ENCODE measurements around the gene UQCRC2. TPM values are rescaled to one million over a fixed set of nuclear protein-coding genes. Genes with fewer than 3 reads are reported as not detected.

Gene UQCRC2
- total and polyA plus RNA-seq, 7 donors, result 288 to 716 (median 434) TPM

DNA sequence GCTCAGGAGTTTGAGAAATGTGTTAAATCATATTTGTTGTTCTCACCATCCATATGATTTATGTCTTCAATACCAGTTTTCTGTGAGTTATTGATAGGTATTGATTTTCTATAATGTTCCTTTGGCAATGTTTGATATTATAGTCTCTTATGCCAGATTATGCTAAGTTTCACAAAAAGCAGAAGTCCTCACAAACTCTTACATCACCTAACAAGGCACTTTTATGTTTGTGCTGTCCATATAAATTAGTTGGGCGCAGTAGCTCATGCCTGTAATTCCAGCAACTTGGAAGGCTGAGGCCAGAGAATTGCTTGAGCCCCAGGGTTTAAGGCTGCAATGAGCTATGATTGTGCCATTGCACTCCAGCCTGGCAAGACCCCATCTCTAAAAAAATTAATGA, 12.6 kb upstream of the UQCRC2 start:
- TF ChIP-seq, protein P1, sequence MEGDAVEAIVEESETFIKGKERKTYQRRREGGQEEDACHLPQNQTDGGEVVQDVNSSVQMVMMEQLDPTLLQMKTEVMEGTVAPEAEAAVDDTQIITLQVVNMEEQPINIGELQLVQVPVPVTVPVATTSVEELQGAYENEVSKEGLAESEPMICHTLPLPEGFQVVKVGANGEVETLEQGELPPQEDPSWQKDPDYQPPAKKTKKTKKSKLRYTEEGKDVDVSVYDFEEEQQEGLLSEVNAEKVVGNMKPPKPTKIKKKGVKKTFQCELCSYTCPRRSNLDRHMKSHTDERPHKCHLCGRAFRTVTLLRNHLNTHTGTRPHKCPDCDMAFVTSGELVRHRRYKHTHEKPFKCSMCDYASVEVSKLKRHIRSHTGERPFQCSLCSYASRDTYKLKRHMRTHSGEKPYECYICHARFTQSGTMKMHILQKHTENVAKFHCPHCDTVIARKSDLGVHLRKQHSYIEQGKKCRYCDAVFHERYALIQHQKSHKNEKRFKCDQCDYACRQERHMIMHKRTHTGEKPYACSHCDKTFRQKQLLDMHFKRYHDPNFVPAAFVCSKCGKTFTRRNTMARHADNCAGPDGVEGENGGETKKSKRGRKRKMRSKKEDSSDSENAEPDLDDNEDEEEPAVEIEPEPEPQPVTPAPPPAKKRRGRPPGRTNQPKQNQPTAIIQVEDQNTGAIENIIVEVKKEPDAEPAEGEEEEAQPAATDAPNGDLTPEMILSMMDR (IDR thresholded peaks at IDR 0.05), result no peak
- H3K4me1 ChIP-seq, result no peaks in the 10 kb centered on the region
- intact Hi-C loops (cut with DNase I), result no loop called here
- DNase-seq (no peak), ATAC-seq (no peak)
- H3K27ac ChIP-seq, result no peak overlapping the region
- H3K4me3 ChIP-seq, result no peak overlapping the region
- H3K27me3 ChIP-seq (ENCODE audit: insufficient read depth in 3 of 3, low read length in 2 of 3), result no peaks in the 10 kb centered on the region
- H3K9me3 ChIP-seq, result no peaks in the 10 kb centered on the region
- no peaks in the 10 kb centered on the region for H3K36me3 ChIP-seq (ENCODE audit: insufficient read depth in 1 of 2, low read depth in 1 of 2)
- 92 to 100% (median 93%) methylated on average over 1 of the region's 1 CpG for WGBS, 3 donors

DNA sequence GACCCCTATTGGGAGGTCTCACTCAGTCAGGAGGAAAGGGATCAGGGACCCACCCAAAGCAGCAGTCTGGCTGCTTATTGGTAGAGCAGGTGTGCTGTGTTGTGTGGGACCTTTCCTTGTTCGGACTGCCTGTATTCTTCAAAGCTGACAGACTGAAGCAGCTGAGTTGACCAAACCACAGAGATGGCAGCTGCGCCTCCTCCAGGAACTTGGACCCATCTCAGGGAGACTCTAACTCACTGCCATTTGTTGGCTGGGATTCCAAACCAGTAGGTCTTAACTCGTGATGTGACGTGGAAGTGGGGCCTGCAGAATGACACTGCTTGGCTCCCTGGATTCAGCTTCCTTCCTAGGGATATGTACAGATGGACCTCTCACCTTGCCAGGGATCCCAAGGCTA, 9.6 kb upstream of the UQCRC2 start:
- Histone ChIP-seq H3K27ac (no peak overlapping the region), H3K9me3 (no peaks in the 10 kb centered on the region), H3K4me1 (no peaks in the 10 kb centered on the region), H3K27me3 (ENCODE audit: insufficient read depth in 3 of 3, low read length in 2 of 3) (no peaks in the 10 kb centered on the region), H3K4me3 (no peak overlapping the region), H3K36me3 (ENCODE audit: insufficient read depth in 1 of 2, low read depth in 1 of 2) (no peaks in the 10 kb centered on the region)
- TF ChIP-seq, protein P1 (IDR thresholded peaks at IDR 0.05), result no peak
- DNase-seq (no peak), ATAC-seq (no peak)
- intact Hi-C loops (cut with DNase I), result no loop called here
- 74 to 80% (median 79%) methylated on average over 4 of the region's 4 CpGs for WGBS, 3 donors

DNA sequence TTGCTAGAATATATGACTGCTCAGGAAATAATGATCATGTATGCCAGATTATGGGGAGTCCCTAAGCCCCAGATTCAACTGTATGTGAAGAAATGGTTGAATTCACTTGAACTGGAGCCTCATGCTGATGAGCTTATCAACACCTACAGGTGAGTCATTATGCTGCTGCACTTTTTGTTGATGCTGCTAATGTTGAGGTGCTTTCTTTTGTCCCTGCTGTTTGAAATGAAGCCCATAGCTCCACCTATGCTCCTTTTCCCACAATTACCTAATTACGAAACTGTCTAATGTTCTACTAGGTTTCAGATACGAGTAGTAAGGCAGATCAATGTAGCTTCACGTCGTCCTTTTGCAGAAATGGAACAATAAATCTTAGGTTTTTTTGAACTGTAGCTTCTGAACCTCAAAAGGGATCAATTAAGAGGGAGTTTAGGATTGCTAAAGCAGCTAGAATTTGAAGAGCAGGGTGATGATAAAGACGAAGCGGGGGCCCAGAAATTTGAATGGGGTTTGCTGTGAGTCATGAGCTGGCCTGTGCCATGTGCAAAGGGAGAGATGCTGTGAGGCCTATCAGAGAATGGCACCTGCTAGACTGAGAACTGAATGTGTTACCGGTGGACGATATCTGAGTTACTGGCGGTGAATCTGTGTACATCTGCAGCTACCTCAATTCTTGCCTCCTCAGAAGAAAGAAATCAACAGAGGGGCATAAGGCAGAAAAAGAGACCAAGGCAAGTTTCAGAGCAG, 6.1 kb upstream of the UQCRC2 start:
- ATAC-seq (no peak), DNase-seq (no peak)
- Histone ChIP-seq H3K36me3 (ENCODE audit: insufficient read depth in 1 of 2, low read depth in 1 of 2) (no peaks in the 10 kb centered on the region), H3K27ac (no peak overlapping the region), H3K4me1 (peaks cover 16% of the 10 kb centered on the region), H3K9me3 (no peaks in the 10 kb centered on the region), H3K27me3 (ENCODE audit: insufficient read depth in 3 of 3, low read length in 2 of 3) (no peaks in the 10 kb centered on the region), H3K4me3 (no peak overlapping the region)
- TF ChIP-seq, protein P1 (IDR thresholded peaks at IDR 0.05), result no peak
- intact Hi-C loops (cut with DNase I), result no loop called here
- WGBS, 3 donors, result 78 to 84% (median 80%) methylated on average over 9 of the region's 9 CpGs

DNA sequence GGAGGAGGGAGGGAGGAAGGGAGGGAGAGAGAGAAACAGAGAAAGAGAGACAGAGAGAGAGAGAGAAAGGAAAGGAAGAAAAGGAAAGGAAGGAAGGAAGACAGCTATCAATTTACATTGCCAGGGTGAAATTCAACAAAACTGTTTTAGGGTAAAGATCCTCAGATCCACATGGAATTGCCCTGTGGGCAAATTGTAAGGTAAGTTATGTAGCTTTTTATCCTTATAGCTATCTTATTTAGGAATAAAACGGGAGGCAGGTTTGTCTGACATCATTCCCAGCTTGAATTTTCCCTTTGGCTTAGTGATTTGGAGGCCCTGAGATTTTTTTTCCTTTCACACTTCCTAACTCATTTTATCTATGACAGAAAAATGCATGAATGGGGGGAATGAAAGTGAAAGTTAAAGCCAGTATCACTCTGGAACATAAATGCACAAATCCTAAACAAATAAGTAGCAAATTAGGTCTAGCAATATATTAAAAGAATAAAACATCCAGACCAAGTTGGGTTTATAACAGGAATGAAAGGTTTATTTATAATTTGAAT, 3.4 kb upstream of the UQCRC2 start:
- H3K9me3 ChIP-seq, result no peaks in the 10 kb centered on the region
- no peak for ATAC-seq
- H3K36me3 ChIP-seq (ENCODE audit: insufficient read depth in 1 of 2, low read depth in 1 of 2), result no peaks in the 10 kb centered on the region
- H3K27ac ChIP-seq, result no peak overlapping the region
- intact Hi-C loops (cut with DNase I), result loop anchor here (5.0 to 10.0 kb wide), 4 partner anchors 128 to 238 kb away; no protein-coding TSS in a partner anchor
- peaks cover 23% of the 10 kb centered on the region for H3K4me1 ChIP-seq
- DNase-seq, result no peak
- H3K27me3 ChIP-seq (ENCODE audit: insufficient read depth in 3 of 3, low read length in 2 of 3), result no peaks in the 10 kb centered on the region
- TF ChIP-seq, protein P1 (IDR thresholded peaks at IDR 0.05), result no peak
- 32 to 48% (median 42%) methylated on average over 1 of the region's 1 CpG for WGBS, 3 donors
- no peak overlapping the region for H3K4me3 ChIP-seq

Data from psoas muscle (tissue), 8 donors.